ENCODE results near the gene TAB2. TPM values are rescaled to one million over a fixed set of nuclear protein-coding genes. Genes with fewer than 3 reads are reported as not detected.
A peak's percentile ranks its signal among the peaks of the same experiment; 100 is the strongest.

Gene TAB2
- total RNA-seq, 1 donor from 2014 or later = 71.3 TPM

DNA sequence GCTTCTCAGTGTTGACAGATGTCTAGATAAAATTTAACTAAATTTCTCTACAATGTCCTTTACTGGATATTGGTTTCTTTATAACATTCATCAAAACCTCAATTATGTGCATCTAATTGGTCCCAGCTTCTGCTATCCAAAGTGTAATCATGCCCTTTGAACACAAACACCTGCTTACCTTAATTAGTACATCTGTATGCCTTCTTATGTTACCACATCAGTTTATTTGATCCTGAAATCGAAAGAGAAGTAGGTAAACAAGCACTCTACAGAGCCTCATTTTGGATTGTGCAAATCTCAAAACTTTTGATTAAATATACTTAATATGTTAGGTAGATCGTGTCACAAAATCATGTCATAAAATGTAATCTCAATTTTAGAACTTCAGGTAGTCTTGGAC lies 36.5 kb downstream of the TAB2 start:
- Mint-ChIP-seq H3K36me3 (peaks cover 3% of the 10 kb centered on the region), H3K27me3 (ENCODE audit: low read depth) (no peaks in the 10 kb centered on the region), H3K9me3 (no peaks in the 10 kb centered on the region), H3K4me1 (peaks cover 9% of the 10 kb centered on the region), H3K27ac (no peak overlapping the region), H3K4me3 (no peak overlapping the region)
- no peak for TF ChIP-seq CTCF (IDR thresholded peaks at IDR 0.05; ENCODE audit: unreplicated experiment)
- no peak for DNase-seq (ENCODE audit: low spot score in 2 of 2, unreplicated experiment in 2 of 2)

DNA sequence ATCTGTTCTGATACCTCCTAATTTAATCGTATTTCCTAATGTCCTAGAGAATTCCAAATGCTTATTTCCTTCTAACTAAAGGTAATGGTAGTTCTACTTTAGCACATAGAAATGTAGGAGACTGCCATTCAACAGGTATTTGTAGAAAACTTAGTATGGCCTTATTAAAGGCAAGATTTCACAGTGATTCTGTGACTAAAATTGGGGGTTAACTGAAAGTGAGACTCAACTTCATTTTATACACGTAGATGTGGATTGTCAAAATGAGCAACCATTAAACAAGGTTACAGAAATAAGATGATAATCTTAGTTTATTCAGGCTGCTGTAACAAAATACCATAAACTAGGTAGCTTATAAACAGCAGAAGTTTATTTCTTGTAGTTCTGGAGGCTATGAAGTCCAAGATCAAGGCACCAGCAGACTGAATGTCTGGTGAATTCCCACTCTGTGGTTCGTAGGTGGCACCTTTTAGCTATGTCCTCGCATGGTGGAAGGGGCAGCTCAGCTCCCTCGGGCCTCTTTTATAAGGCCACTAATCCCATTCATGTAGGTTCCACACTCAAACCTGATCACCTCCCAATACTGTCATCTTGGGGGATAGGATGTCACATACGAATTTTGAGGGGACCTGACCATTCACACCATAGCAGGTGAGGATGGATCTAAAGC lies 38.7 kb downstream of the TAB2 start:
- no peak overlapping the region for H3K27ac Mint-ChIP-seq
- no peak for TF ChIP-seq CTCF (IDR thresholded peaks at IDR 0.05; ENCODE audit: unreplicated experiment)
- no peaks in the 10 kb centered on the region for H3K27me3 Mint-ChIP-seq (ENCODE audit: low read depth)
- H3K36me3 Mint-ChIP-seq = peaks cover 3% of the 10 kb centered on the region
- peaks cover 14% of the 10 kb centered on the region for H3K4me1 Mint-ChIP-seq
- no peak overlapping the region for H3K4me3 Mint-ChIP-seq
- no peak for DNase-seq (ENCODE audit: low spot score in 2 of 2, unreplicated experiment in 2 of 2)
- H3K9me3 Mint-ChIP-seq = no peaks in the 10 kb centered on the region

DNA sequence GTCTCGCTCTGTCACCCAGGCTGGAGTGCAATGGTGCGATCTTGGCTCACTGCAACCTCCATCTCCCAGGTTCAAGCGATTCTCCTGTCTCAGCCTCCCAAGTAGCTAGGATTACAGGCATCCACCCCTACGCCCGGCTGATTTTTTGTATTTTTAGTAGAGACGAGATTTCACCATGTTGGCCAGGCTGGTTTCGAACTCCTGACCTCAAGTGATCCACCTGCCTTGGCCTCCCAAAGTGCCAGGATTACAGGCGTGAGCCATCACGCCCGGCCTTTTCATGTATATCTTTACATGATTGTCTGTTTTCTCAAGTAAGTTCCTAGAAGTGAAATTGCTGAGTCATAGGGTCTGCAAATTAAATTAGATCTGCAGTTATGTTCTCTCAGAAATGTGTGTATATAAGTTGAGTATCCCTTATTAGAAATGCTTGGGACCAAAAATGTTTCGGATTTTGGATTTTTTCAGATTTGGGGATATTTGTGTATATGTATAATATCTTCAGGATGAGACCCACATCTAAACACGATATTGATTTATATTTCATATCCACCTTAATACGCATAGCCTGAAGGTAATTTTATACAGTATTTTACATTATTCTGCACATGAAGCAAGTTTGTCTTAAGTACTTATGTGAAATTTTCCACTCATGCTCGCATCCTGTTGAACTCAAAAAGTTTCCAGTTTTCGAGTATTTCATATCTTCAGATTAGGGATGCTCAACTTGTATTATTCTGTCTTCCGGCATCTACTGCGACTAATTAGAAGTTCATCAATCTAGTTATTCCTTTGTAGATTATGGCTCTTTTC lies 40.4 kb downstream of the TAB2 start:
- H3K27me3 Mint-ChIP-seq (ENCODE audit: low read depth) = no peaks in the 10 kb centered on the region
- TF ChIP-seq CTCF (IDR thresholded peaks at IDR 0.05; ENCODE audit: unreplicated experiment) = no peak
- H3K4me3 Mint-ChIP-seq = no peak overlapping the region
- DNase-seq (ENCODE audit: low spot score in 2 of 2, unreplicated experiment in 2 of 2) = no peak
- peaks cover 14% of the 10 kb centered on the region for H3K4me1 Mint-ChIP-seq
- H3K9me3 Mint-ChIP-seq = peaks cover 8% of the 10 kb centered on the region
- H3K27ac Mint-ChIP-seq = no peak overlapping the region
- peaks cover 11% of the 10 kb centered on the region for H3K36me3 Mint-ChIP-seq

DNA sequence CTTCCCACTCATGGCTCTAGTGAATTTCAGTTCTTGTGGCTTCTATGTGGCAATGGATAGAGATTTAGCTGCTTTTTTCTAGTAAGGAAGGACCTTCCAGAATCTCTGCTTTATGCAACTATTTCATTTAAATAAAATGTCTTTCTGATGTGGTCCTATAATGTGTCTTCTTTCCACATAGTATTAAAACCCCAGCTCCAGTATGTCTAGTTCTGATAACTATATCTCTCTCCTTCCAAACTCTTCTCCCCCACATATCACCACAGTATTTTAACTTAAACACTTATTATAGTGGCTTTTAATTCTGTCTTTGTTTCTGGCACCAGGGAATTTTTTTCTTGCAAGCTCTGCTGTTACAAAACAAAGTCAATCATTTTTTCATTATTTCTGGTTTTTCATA lies 41.9 kb downstream of the TAB2 start:
- Mint-ChIP-seq H3K4me1 (peaks cover 23% of the 10 kb centered on the region), H3K27ac (peak overlapping the region; percentile 19), H3K4me3 (no peak overlapping the region), H3K36me3 (peaks cover 11% of the 10 kb centered on the region), H3K27me3 (ENCODE audit: low read depth) (no peaks in the 10 kb centered on the region), H3K9me3 (peaks cover 8% of the 10 kb centered on the region)
- DNase-seq (ENCODE audit: low spot score in 2 of 2, unreplicated experiment in 2 of 2) = no peak
- no peak for TF ChIP-seq CTCF (IDR thresholded peaks at IDR 0.05; ENCODE audit: unreplicated experiment)

GRCh38 chr6:149360536-149360935 lies 43.0 kb downstream of the TAB2 start:
- TF ChIP-seq CTCF (IDR thresholded peaks at IDR 0.05; ENCODE audit: unreplicated experiment) = no peak
- Mint-ChIP-seq H3K9me3 (peaks cover 8% of the 10 kb centered on the region), H3K4me3 (no peak overlapping the region), H3K36me3 (peaks cover 11% of the 10 kb centered on the region), H3K4me1 (peaks cover 30% of the 10 kb centered on the region), H3K27me3 (ENCODE audit: low read depth) (no peaks in the 10 kb centered on the region), H3K27ac (no peak overlapping the region)
- DNase-seq (ENCODE audit: low spot score in 2 of 2, unreplicated experiment in 2 of 2) = no peak

Data from mesothelial cell of epicardium (in vitro differentiated cells).